Islet precursor cell (in vitro differentiated cells): ENCODE results near the gene ADAMTS7.
A peak's percentile ranks its signal among the peaks of the same experiment; 100 is the strongest.
"Not testable (repeated sequence)": the region's sequence is repeated elsewhere in the genome, so short reads cannot be mapped to it uniquely, and the experiment has no call there.

Experiments
- DNase-seq: peaks from one replicate; pipeline ENCODE4 v3.0.0-alpha.2; 2018

Gene ADAMTS7

DNA sequence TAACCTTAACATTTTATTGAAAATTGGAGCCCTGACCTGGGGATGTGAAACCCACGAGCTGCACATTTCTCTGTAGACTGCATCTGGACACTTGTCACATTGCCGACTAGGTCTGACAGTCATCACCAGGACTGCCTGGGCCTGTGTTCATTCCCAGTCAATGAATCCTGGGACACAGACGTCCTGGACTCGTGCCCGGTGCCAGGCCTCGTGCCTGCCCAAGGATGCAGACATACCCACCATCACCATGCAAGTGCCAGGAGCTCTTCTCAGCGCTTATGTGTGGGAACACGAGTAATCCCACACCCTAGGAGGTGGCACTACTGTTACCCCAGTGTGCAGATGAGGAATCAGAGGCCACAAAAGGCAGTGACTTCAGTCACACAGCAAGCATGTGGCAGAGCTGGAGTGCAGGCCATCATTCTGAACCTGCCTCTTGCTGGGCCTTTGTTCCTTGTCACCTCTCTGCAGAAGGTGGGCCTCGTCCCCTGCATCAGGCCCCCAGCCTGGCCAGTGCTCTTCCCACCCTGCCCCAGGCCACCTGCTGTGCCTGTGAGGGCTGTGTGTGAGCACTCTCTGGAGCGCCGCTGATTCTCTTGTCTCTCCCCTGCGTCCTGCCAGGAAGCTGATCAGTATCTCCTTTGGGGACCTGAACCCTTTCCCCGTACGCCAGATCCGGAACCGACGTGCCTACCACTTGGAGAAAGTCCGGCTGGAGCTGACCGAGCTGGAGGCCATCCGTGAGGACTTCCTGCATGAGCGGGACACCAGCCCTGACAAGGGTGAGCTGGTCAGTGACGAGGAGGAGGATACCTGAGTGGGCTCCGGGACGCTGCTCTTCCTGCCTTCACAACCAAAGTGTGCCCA is 58.5 kb downstream of the ADAMTS7 start:
- DNase-seq: no peak

- DNase-seq: no peak
Measured at GRCh38 chr15:78751602-78751979, 59.7 kb downstream of the ADAMTS7 start.

GRCh38 chr15:78750974-78751601 is 60.2 kb downstream of the ADAMTS7 start:
- peak; percentile 95 for DNase-seq

GRCh38 chr15:78750566-78750965 is 60.7 kb downstream of the ADAMTS7 start:
- no peak for DNase-seq

GRCh38 chr15:78749831-78750230 is 61.4 kb downstream of the ADAMTS7 start:
- DNase-seq: peak; percentile 50

DNA sequence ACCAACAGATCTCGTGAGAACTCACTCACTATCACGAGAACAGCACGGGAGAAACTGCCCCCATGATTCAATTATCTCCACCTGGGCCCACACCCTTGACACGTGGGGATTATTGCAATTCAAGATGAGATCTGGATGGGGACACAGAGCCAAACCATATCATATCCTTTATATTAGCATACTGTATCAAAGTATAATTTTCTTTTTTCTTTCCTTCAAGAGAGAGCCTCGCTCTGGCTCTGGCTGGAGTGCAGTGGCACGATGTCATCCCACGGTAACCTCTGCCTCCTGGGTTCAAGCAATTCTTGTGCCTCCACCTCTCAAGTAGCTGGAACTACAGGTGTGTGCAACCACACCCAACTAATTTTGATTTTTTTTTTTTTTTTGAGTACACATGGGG is 63.4 kb downstream of the ADAMTS7 start:
- not testable (repeated sequence) for DNase-seq

GRCh38 chr15:78741674-78742073 is 69.6 kb downstream of the ADAMTS7 start:
- not testable (repeated sequence) for DNase-seq

DNA sequence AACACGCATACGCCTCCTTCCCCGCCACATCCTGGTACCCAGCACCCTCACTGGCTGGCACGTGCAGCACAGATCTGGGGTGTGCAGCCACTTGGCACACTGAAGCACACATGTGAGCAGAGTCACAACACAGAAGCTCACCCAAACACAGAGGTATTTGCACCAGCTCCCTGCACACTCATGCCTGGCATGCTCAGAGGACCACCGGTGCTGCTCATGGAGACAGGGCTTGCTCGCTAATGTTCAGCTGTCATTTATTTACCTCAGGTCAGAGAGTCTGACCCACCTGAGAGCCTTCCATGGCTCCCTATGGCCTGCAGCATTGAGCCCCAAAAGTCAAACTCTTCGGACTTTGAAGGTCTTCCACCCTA is 70.4 kb downstream of the ADAMTS7 start:
- DNase-seq: no peak

DNA sequence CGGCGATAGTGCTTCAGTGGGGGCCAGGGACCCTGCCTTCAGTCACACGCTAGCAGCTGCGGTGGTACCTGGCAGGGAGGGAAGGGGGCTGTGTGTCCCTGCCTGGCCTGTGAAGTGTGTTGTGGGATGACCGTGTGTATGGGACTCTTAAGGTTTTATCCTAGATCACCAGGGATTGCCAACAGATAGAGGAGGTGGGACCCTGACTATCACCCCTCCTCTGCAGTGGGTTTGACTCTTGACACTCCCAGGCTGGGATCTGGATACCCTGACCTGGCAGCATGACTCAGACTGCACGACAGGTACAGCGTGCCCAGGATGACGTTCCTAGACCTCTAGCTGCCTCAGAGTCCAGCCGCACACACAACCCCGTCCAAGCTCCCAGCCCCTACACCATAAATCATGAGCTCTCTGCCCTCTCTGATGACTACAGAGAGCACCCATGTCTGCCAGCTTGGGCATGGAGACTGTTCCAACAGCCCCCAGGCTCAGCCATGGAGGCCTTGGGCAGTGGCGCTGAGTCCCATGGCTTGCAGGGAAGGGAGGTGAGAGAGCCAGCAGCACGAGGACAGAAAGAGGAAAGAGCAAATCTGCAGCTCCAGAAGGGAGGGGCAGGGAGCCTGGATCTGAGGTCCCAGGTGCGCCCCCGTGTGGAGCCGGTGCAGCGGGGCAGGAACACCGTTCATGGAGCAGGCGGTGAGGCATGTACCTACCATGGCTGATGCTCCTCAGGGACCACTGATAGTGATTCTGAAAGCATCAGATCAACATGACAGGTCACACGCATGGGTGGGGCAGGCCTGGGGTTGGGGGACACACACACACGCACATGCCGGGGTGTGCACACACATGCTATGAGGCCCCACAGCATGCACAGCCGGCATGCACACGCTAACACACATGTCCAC is 71.0 kb downstream of the ADAMTS7 start:
- peak; percentile 86 for DNase-seq

GRCh38 chr15:78739206-78739605 is 72.1 kb downstream of the ADAMTS7 start:
- DNase-seq: no peak

GRCh38 chr15:78737931-78738558 is 73.2 kb downstream of the ADAMTS7 start:
- peak; percentile 88 for DNase-seq

DNA sequence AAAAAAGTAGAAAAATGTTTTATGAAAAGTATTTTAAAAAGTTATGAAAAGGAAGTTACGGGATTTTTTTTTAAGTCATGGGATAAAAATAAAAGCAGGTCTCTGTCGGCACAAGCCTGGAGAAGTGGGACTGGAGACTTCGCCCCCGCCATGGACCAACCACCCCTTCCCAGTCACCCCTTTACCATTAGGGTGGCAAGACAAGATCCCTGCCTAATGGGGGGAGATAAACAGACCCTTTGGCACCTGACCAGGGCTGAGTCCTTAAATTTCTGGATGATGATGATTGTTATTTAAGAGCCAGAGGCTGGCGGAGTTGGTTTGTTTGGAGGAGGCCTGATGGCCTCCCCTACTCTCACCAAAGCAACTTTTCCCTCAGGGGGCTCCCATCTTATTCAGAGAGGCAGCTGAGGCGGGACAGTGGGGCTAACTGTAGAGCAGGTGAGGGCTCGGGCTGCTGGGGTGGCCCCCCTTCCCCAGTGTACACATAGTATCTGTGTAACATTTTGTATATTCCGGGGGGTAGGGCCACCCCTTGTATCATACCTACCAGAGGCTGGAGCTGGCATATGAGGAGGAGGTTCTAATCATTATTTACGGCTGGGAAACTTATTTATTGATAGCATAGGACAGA is 74.0 kb downstream of the ADAMTS7 start:
- DNase-seq: no peak

GRCh38 chr15:78736286-78736685 is 75.0 kb downstream of the ADAMTS7 start:
- not testable (repeated sequence) for DNase-seq

DNA sequence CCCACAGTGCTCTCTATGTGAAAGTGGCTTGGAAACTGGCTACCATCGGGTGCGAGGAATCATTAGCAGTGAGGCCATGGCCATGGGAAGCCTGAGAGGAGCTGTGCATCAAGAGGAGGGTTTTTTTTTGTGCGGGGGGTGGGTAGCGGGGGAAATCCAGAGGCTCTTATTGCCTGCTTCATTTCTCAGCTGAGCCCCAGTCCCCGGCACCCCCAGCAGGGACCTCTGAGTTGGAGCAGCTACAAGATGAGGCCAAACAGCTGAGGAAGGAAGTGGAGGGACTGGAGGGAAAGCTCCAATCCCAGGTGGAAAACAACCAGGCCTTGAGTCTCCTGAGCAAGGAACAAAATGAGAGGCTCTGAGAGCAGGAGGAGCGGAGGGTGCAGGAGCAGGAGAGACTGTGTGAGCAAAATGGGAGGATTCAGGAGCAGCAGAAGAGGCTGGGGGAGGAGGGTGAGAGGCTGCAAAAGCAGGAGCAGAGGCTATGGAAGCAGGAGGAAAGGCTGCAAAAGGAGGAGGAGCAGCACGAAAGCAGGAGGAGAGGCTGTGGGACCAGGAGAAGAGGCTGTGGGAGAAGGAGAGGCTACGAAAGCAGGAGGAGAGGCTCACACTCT is 76.7 kb downstream of the ADAMTS7 start:
- no peak for DNase-seq

DNA sequence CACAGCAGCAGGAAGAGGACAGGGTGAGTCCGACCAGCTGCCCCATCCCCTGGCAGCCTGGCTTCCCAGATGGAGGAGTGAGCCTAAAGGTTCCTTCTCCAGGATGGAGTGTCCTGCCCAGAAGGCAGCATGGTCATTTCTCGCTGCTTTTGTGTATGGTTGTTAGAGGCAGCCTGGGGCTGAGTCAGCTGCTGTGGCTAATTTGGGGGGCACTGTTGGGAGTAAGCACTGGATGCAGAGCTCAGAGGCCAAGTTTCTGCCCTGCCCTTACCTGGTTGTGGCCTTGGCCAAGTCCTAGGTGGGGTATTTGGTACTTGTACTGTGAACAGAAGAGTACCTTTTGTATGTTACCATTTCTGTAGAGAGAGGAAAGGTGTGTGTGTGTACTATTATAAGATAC is 78.6 kb downstream of the ADAMTS7 start:
- no peak for DNase-seq

DNA sequence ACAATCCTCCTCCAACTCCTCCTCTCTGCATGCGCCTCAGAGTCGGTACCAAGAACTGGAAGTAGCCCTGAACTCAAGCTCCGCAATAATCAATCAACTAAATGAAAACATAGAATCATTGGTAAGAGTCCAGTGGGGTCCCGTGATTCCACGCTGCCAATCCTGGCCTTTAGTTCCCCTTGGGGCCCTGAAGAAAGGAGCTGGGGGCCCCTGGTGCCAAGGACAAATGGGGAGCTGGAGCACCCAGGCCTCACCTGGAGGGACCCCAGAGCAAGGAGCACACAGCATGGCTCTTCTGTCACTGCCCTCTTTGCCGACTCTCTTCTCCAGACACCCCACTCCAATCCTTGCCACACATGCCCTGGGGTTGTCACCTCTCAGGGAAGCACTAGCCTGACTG is 80.3 kb downstream of the ADAMTS7 start:
- no peak for DNase-seq

DNA sequence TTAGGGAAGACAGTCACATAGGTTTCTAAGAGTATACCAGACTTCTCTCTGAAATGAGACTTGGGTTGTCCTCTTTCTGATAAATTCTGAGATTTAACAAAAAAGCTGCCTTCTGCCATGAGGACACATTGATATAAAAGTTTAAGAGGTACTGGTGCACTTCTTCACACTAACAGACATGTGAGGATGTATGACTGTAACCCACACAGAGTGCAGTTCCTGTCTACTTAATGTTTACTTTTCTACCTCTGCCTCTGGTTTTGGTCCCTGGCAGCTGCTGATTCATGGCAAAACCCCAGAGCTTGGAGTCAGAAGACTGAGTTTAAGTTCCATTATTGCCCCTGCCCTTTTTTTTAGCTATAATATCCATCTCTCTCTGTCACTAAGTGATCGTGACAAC is 82.8 kb downstream of the ADAMTS7 start:
- not testable (repeated sequence) for DNase-seq

GRCh38 chr15:78727561-78727960 is 83.7 kb downstream of the ADAMTS7 start:
- DNase-seq: peak; percentile 82

DNA sequence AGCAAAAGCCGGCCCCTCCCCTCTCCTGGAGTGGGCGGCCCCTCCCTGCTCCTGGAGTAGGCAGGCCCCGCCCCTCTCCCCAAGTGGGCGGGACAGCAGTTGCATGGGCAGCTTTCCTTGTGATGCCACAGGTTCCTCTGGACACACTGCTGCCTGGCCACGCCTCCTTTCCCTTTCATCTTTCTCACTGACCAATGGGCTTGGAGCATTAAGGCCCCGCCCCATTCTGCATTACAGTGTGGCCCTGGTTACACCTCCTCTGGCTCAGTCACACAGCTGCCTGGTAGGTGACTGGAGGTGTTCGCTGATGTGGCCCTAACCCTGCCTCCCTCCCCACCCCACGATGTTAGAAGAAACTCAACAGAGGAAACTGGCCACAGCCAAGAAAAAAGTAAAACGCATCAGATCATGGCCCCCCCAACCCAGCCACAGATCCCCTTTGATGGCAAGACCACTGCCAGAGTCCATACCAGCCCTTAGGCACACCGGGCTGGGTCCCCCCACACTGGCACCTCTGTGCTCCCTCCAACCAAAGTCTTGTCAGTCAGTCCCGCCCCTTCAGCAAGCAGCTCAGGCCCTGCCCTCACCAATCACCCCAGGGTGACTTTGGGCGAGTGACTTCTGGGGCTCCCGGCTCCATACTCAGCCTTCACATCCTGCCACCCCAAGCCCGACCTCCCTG is 84.3 kb downstream of the ADAMTS7 start:
- peak; percentile 73 for DNase-seq

- DNase-seq: not testable (repeated sequence)
Measured at GRCh38 chr15:78719819-78720450, 91.3 kb downstream of the ADAMTS7 start.

DNA sequence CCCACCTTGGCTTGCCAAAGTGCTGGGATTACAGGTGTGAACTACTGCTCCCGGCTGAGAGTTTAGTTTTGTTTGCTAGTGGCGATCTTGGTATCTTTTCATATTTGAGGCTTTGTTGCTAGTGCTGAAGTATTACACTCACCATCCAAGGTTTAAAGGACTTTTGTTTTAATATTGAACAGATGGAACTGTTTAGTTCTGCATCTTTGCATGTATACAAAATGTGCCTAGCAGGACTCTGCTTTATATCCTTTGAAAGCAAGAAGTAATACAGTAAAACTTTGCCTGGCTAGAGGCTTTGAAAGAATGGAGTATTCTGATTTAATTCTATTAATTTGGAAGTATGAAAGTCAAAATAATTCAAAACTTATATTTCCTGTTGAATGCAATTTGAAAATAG is 92.4 kb downstream of the ADAMTS7 start:
- no peak for DNase-seq
